Gastroesophageal sphincter (tissue), 3 donors: ENCODE measurements around the gene PNO1.

ENCODE experiments used
- CTCF ChIP-seq, 4 experiments: fragments of 200-600 bp in 2 of 4; fragments of 450-650 bp in 2 of 4; sonication (generic) in 1 of 4; IDR thresholded peaks; one replicate each; pipeline ENCODE4 v1.5.1; 2017 to 2019; ENCODE audit warnings: antibody characterized with exemption in 4 of 4, mild to moderate bottlenecking in 2 of 4, moderate library complexity in 2 of 4
- EP300 ChIP-seq: sonication (generic); formaldehyde crosslinking; IDR thresholded peaks from one replicate; pipeline ENCODE4 v1.6.1; 2017; ENCODE audit warnings: antibody characterized with exemption, mild to moderate bottlenecking
- POLR2A ChIP-seq, 2 donors: fragments of 450-650 bp; IDR thresholded peaks; one replicate each; pipeline ENCODE4 v1.6.1; 2017; ENCODE audit warnings: antibody characterized with exemption in 2 of 2, mild to moderate bottlenecking in 2 of 2, moderate library complexity in 1 of 2
- POLR2AphosphoS5 ChIP-seq: sonication (generic); formaldehyde crosslinking; IDR thresholded peaks from one replicate; pipeline ENCODE4 v1.6.1; 2017; ENCODE audit warnings: antibody characterized with exemption

DNA sequence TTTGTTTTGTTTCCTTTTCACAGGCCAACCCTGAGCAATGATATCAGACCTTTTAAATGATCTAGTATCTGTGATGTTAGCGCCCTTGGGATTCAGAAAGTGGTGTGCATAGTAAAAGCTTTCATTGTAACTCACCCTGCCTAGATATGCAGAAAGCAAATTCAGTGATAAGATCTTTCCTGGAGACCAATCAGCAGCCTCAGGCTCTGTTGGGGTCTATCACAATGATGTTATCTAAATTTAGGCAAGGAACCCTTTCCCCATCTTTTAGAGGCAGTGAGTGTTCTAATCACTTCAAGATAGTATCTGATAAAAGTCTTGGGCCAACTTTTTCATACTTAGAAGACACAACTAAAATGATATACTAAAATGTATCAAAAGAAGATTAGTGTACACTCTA lies 23.6 kb upstream of the PNO1 start:
- TF ChIP-seq CTCF (IDR thresholded peaks at IDR 0.05) (no peak), POLR2A (IDR thresholded peaks at IDR 0.05) (no peak), POLR2AphosphoS5 (no peak), EP300 (no peak)
